ENCODE measurements around the gene RIPOR3.
"Not testable (repeated sequence)": the region's sequence is repeated elsewhere in the genome, so short reads cannot be mapped to it uniquely, and the experiment has no call there.

RIPOR3 gene

GRCh38 chr20:50625986-50626677 is 65.2 kb downstream of the RIPOR3 start:
- H3K4me3 ChIP-seq (ENCODE audit: insufficient read depth, low read length, poor library complexity, severe bottlenecking): no peak overlapping the region
- no peaks in the 10 kb centered on the region for H3K36me3 ChIP-seq (ENCODE audit: low read length)
- TF ChIP-seq CTCF (IDR thresholded peaks at IDR 0.05; ENCODE audit: insufficient read depth, low read length, poor library complexity, severe bottlenecking) (no peak), EZH2phosphoT487 (conservative IDR thresholded peaks at IDR 0.05; ENCODE audit: low read length) (no peak)
- H3K4me2 ChIP-seq (ENCODE audit: low read depth, low read length, poor library complexity, severe bottlenecking): no peak overlapping the region
- H3K27ac ChIP-seq (ENCODE audit: low read depth, low read length): no peak overlapping the region
- H3K9me3 ChIP-seq (ENCODE audit: insufficient read depth, low read length): no peaks in the 10 kb centered on the region
- H3K9ac ChIP-seq (ENCODE audit: low read length): no peak overlapping the region
- no peaks in the 10 kb centered on the region for H3K79me2 ChIP-seq (ENCODE audit: insufficient read depth, low read length)
- no peaks in the 10 kb centered on the region for H3K9me2 ChIP-seq (replicated peaks; ENCODE audit: insufficient read depth, low read length)
- no peaks in the 10 kb centered on the region for H4K20me1 ChIP-seq (ENCODE audit: low read depth, low read length)
- H3K27me3 ChIP-seq (ENCODE audit: low read length): no peaks in the 10 kb centered on the region
- no peak overlapping the region for H2AFZ ChIP-seq (ENCODE audit: low read depth, low read length, severe bottlenecking)
- H3F3A ChIP-seq (ENCODE audit: insufficient read depth): no peaks in the 10 kb centered on the region

- Histone ChIP-seq H3F3A (ENCODE audit: insufficient read depth) (no peaks in the 10 kb centered on the region), H3K27ac (ENCODE audit: low read depth, low read length) (no peak overlapping the region), H3K9ac (ENCODE audit: low read length) (no peak overlapping the region), H2AFZ (ENCODE audit: low read depth, low read length, severe bottlenecking) (no peak overlapping the region), H3K36me3 (ENCODE audit: low read length) (no peaks in the 10 kb centered on the region), H3K9me3 (ENCODE audit: insufficient read depth, low read length) (no peaks in the 10 kb centered on the region), H4K20me1 (ENCODE audit: low read depth, low read length) (no peaks in the 10 kb centered on the region), H3K4me2 (ENCODE audit: low read depth, low read length, poor library complexity, severe bottlenecking) (no peak overlapping the region), H3K27me3 (ENCODE audit: low read length) (no peaks in the 10 kb centered on the region), H3K9me2 (replicated peaks; ENCODE audit: insufficient read depth, low read length) (no peaks in the 10 kb centered on the region), H3K79me2 (ENCODE audit: insufficient read depth, low read length) (no peaks in the 10 kb centered on the region), H3K4me3 (ENCODE audit: insufficient read depth, low read length, poor library complexity, severe bottlenecking) (no peak overlapping the region)
- no peak for TF ChIP-seq EZH2phosphoT487 (conservative IDR thresholded peaks at IDR 0.05; ENCODE audit: low read length)
- TF ChIP-seq CTCF (IDR thresholded peaks at IDR 0.05; ENCODE audit: insufficient read depth, low read length, poor library complexity, severe bottlenecking): no peak
These were observed 66.9 kb downstream of the RIPOR3 start for GRCh38 chr20:50624351-50625016.

- Histone ChIP-seq H2AFZ (ENCODE audit: low read depth, low read length, severe bottlenecking) (no peak overlapping the region), H3K4me2 (ENCODE audit: low read depth, low read length, poor library complexity, severe bottlenecking) (no peak overlapping the region), H3K4me3 (ENCODE audit: insufficient read depth, low read length, poor library complexity, severe bottlenecking) (no peak overlapping the region), H3K9me2 (replicated peaks; ENCODE audit: insufficient read depth, low read length) (no peaks in the 10 kb centered on the region), H3K9ac (ENCODE audit: low read length) (no peak overlapping the region), H3F3A (ENCODE audit: insufficient read depth) (no peaks in the 10 kb centered on the region), H3K9me3 (ENCODE audit: insufficient read depth, low read length) (no peaks in the 10 kb centered on the region), H4K20me1 (ENCODE audit: low read depth, low read length) (no peaks in the 10 kb centered on the region), H3K27ac (ENCODE audit: low read depth, low read length) (no peak overlapping the region), H3K79me2 (ENCODE audit: insufficient read depth, low read length) (no peaks in the 10 kb centered on the region), H3K27me3 (ENCODE audit: low read length) (no peaks in the 10 kb centered on the region), H3K36me3 (ENCODE audit: low read length) (no peaks in the 10 kb centered on the region)
- no peak for TF ChIP-seq EZH2phosphoT487 (conservative IDR thresholded peaks at IDR 0.05; ENCODE audit: low read length)
- no peak for TF ChIP-seq CTCF (IDR thresholded peaks at IDR 0.05; ENCODE audit: insufficient read depth, low read length, poor library complexity, severe bottlenecking)
These were observed 70.2 kb downstream of the RIPOR3 start for GRCh38 chr20:50621068-50621665.

- not testable (repeated sequence) for H3K9ac ChIP-seq (ENCODE audit: low read length); H3K79me2 ChIP-seq (ENCODE audit: insufficient read depth, low read length); H3K27ac ChIP-seq (ENCODE audit: low read depth, low read length); H3K4me3 ChIP-seq (ENCODE audit: insufficient read depth, low read length, poor library complexity, severe bottlenecking); H3F3A ChIP-seq (ENCODE audit: insufficient read depth); H4K20me1 ChIP-seq (ENCODE audit: low read depth, low read length); H3K36me3 ChIP-seq (ENCODE audit: low read length); H3K4me2 ChIP-seq (ENCODE audit: low read depth, low read length, poor library complexity, severe bottlenecking); H2AFZ ChIP-seq (ENCODE audit: low read depth, low read length, severe bottlenecking); H3K9me2 ChIP-seq (replicated peaks; ENCODE audit: insufficient read depth, low read length); H3K9me3 ChIP-seq (ENCODE audit: insufficient read depth, low read length); H3K27me3 ChIP-seq (ENCODE audit: low read length)
These were observed 70.9 kb downstream of the RIPOR3 start for GRCh38 chr20:50620459-50620858.
